ENCODE measurements around the gene CMIP.

- TF ChIP-seq, protein P1, sequence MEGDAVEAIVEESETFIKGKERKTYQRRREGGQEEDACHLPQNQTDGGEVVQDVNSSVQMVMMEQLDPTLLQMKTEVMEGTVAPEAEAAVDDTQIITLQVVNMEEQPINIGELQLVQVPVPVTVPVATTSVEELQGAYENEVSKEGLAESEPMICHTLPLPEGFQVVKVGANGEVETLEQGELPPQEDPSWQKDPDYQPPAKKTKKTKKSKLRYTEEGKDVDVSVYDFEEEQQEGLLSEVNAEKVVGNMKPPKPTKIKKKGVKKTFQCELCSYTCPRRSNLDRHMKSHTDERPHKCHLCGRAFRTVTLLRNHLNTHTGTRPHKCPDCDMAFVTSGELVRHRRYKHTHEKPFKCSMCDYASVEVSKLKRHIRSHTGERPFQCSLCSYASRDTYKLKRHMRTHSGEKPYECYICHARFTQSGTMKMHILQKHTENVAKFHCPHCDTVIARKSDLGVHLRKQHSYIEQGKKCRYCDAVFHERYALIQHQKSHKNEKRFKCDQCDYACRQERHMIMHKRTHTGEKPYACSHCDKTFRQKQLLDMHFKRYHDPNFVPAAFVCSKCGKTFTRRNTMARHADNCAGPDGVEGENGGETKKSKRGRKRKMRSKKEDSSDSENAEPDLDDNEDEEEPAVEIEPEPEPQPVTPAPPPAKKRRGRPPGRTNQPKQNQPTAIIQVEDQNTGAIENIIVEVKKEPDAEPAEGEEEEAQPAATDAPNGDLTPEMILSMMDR (IDR thresholded peaks at IDR 0.05) = no peak
- no peak for TF ChIP-seq POLR2A (IDR thresholded peaks at IDR 0.05)
Observed at GRCh38 chr16:81716478-81717225, 272.0 kb downstream of the CMIP start.
